SK-N-MC (cell line): ENCODE data around the gene KIAA1328.

Source experiments
- EZH2 ChIP-seq: fragments of 200-600 bp; sonication (generic); IDR thresholded peaks from one replicate; pipeline ENCODE4 v1.6.1; 2017; ENCODE audit warnings: antibody characterized with exemption
- FOXP2 ChIP-seq: optimal IDR thresholded peaks from 2 replicates; pipeline ENCODE3; 2011; ENCODE audit warnings: mild to moderate bottlenecking, moderate library complexity; ENCODE audit not compliant: insufficient read depth; ENCODE audit errors: extremely low read length, control extremely low read depth
- POLR2AphosphoS5 ChIP-seq: IDR thresholded peaks from 2 replicates; pipeline ENCODE4 v1.6.1; 2012; ENCODE audit warnings: mild to moderate bottlenecking, low read depth, low read length, borderline replicate concordance

GRCh38 chr18:37272841-37273240, 443.9 kb downstream of the KIAA1328 start:
- TF ChIP-seq POLR2AphosphoS5 (no peak), EZH2 (no peak), FOXP2 (no peak)
